Measurements from ENCODE around the gene BUB3.
A peak's percentile ranks its signal among the peaks of the same experiment; 100 is the strongest.

The BUB3 gene, protein sequence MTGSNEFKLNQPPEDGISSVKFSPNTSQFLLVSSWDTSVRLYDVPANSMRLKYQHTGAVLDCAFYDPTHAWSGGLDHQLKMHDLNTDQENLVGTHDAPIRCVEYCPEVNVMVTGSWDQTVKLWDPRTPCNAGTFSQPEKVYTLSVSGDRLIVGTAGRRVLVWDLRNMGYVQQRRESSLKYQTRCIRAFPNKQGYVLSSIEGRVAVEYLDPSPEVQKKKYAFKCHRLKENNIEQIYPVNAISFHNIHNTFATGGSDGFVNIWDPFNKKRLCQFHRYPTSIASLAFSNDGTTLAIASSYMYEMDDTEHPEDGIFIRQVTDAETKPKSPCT

DNA sequence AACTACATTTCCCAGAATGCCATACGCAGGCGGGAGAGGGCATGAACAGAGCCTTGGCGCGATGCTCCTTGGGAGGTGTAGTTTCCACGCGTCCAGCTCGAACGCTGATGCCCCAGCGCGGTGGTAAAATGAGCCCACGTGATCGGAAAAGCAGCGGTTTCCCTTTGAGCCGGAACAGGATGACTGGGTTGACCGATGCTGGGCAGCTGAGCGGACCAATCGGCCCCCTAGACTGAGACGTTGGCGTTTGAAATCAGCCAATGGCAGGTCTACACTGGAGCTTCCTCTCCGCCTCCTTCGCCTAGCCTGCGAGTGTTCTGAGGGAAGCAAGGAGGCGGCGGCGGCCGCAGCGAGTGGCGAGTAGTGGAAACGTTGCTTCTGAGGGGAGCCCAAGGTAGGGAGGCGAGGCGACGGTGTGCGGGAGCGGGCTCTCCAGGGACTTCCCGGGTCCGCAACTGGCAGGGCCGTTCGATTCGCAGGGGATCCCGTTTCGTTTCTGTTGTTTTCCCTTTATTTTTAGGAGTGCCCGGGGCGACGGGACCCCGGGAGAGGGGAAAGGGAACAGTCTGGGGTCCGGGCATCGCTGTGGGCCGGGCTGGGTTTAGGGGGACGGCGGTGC lies at the start of gene BUB3:
Gene BUB3 (plus strand): TSS at position 311 of the 619 bp plus-strand sequence. CDS start 516 bp downstream, outside the sequence.
- peak; percentile 99 for DNase-seq

DNA sequence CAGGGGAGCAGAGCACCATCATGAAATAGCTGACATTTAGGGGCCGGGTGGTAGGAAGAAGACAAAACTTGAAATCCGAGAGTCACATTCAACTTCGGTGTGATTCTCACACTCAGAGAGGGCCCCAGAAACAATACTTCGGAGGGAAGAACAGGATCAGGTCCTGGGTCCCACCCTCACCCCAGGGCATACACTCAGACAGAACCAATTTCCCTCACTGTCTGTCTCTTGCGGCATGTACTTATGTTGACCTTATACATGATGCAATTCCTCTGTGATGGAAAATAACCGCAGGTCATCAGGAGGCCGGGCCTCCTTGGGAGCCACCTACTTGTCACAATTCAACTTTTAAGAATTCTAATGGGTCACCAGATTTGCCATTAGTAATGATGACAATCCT lies 44.7 kb upstream of the BUB3 start:
- no peak for DNase-seq

DNA sequence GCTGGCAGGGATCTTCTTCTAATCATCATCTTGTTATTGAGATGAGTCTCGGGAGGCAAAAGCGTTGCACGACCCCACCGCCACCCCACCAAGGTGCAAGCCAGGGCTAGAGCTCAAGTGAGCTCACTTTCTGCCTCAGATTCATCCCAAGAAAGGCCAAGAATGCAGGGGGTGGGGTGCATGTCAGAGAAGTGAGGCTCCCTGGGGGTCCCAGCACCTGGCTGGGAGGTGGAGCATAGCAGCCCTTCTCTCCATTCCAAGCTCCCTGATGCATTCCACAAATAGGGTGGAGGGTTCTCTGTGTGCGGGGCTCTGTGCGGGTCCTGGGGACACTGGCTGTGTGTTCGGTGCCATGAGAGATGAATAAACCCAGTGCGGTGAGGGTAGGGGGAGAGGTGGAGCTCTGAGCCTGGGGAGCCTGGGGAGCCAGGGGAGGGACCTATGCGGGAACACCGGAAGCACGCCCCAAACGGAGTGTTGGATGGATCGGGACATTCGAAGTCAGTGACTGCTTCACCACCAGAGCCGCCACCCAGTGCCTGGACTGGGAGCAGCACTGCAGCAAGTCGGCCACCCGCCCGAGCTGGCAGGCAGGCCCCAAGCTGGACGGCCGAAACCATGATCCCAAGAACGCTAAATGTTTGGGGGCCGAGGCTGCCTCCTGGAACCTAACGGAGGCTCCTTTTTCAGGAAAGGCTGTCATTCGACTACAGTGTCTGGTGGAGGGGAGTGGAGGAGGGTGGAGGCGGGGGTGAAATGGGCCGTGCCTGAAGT lies 36.4 kb upstream of the BUB3 start:
- DNase-seq: no peak

DNA sequence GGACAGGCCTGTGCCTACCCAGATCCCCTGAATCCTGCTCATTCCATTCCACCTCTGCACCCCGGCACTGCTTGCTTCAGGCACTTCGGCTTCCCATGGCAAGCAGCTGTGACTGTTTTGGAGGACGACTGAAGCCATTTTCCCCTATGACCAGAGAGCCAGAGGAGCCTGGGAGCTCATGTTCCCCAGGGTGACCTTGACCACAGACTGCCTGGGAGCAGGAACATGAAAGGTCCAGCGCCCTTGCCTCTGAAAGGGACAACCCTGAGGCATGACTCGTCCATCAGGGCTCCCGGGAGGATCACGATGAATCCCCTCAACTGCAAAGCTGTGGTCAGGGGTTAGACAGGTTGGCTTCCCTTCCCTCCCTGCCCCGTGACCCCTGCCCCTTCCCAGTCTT lies 35.1 kb upstream of the BUB3 start:
- DNase-seq: no peak

DNA sequence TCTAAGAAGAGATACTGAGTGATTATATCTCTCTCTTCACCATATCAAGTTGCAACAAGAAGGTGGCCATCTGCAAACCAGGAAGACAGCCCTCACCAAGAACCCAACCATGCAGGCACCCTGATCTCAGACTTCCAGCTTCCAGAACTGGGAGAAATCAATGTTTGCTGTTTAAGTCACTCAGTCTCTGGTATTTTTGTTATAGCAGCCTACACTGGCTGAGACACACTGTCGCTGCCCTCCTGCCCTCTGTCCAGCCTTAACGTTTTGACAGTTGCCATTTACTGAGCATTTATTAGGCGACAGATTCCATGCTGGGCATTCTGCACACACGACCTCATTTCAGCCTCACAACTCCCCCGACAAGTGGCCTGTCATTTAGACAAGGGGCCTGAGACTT lies 28.0 kb upstream of the BUB3 start:
- no peak for DNase-seq

DNA sequence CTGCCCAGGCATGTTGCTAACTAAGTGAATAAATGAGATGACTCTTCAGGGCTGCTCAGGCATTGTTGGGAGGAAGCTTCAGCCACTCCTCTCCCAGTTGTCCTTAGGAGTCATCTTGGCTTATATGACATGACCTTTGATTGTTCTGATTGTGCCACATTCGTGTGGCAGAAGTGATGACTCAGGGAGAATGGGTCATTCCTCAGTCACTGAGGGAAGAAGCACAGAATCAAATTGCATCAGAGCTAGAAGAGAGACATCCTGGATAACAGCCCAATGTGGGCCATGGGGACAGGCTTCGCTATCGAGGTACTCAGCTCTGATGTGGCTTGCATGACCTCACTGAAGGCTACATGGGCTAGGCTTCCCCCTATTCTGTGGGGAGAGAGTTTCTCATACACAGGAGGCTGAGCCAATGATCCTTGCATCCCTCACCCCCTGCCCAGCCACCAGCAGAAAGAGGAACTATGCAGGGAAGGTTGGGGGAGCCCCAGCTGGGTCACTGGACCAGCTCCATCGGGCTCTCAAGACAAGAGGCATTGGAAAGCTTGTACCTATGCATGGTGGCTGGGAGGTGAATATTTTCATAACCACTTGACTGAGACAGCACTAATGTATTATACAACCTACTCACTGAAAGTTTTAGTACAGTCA lies 24.5 kb upstream of the BUB3 start:
- no peak for DNase-seq

DNA sequence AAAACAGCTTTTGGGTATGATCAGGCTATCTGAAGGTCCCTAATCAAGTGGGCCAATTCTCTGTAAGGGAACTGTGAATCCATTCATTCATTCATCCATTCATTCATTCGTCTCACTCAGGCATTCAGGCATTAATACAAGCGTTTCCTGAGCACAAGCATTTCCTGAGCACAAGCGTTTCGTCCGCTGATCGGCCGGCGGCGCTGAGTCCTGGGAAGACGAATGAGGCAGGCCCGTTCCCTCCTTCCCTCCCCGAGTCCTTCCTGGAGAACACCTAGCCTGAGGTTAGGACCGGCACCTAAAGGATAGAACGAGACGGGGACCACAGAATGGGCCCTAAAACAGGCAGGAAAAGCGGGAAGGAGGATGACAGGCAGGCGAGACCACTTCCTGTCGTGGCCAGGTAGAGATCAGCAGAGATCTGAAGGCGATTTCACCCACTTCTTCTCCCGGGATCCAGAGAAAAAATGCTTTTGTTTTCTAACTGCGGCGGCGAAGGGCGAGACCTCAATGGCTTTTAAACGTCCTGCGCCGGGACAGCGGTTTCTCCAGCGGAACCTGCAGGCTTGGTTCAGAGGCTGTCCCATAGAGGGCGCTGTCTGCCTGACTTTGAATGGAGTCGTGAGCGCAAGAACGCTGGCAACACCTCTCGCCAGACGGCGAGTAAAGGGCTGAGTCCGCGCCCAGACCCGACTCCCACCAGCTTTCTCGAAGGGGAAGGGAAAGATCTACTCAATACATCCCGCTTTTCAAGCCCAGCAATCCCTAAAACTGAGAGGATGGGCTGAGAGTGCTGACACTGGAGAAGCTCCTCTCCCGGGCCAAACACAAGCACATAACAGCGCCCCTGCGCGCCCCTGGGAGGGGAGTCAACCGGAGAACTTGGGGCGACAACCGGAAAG lies 21.4 kb upstream of the BUB3 start:
- peak; percentile 94 for DNase-seq

DNA sequence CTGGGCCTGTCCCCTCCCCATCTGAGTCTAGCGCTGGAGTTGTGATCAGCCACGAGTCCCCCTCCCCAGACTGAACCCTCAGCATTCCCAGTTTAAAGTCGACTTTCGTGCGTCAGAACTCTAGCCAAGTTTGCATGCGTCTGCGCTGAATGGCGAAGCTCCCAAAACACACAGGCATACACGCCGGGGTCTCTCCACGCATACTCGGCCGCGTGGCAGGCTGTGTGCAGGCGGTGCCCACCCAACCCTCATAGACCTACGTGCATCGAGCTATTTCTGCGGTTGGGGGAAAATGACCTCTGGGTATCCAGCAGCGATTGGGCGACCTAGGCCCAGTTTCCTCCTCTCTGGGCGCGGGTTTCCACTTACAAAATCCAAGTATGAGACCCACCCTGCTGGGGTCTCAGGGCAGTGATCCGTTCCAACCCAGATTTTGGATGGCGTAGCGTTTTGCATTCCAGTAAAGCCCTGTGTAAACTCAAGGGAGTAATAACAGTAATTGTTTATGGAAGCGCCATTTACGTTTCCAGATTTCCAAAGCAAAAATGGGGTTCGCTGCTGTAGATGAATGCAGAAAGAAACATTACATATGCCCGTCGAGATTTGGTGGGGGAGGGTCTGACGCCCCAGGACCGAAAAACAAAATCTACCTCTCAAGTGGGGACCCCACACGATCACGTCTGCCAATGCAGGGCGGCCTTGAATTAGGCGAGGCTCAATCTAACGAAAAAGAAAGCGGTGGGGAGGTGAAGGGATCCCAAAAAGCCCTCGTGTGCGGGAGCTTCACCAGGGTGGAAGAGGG lies 20.5 kb upstream of the BUB3 start:
- no peak for DNase-seq

DNA sequence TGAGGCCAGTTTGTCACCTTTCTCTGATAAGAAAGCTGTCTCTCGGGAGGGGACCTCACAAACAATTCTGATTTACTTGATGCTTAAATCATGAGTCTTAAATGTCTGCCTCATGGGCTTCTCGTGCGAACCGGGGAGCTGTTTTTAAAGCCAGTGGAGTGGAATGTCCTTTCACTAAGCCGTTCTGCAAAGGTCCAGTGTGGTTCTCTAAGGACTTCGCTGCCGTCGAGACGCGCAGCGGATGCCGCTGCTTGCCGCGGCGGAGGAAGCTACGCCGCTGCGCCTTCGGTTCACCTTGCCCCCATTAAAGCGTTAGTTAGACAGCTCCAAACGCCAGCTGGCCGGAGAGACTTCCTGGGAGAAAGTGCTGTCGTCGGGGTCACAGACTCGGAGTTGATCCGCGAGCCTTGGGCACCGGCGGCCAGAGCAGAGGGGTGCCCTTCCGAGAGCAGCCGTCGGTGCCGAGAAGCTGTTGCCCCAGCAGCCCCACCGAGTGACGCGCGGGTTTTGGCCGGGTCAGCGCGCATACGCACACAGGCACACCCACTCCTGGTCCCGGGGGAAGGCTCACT lies 19.8 kb upstream of the BUB3 start:
- no peak for DNase-seq

DNA sequence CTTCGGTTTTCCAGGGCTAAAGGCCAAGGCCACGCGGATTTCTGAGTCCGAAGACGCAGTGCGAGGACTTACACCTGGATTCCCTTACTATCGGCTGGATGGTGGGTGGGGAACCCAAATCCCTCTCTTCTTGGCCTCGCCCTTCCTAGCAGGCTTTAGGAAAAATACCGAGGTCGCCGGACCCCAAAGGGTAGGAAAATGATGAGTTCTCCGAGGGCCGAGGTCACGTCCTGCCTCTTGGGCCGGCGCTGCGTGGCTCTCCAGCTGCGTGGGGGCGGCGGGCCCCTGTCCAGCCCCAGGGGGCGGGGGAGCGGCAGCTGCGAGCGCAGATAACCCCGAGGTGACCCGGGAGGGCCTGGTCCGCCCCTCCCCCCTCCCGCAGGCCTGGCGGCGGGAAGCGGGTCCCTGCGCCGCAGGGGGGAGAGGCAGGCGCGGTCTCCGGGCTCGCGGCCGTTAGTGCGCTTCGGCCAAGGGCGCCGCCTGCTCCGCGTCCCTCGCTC lies 19.2 kb upstream of the BUB3 start:
- no peak for DNase-seq

DNA sequence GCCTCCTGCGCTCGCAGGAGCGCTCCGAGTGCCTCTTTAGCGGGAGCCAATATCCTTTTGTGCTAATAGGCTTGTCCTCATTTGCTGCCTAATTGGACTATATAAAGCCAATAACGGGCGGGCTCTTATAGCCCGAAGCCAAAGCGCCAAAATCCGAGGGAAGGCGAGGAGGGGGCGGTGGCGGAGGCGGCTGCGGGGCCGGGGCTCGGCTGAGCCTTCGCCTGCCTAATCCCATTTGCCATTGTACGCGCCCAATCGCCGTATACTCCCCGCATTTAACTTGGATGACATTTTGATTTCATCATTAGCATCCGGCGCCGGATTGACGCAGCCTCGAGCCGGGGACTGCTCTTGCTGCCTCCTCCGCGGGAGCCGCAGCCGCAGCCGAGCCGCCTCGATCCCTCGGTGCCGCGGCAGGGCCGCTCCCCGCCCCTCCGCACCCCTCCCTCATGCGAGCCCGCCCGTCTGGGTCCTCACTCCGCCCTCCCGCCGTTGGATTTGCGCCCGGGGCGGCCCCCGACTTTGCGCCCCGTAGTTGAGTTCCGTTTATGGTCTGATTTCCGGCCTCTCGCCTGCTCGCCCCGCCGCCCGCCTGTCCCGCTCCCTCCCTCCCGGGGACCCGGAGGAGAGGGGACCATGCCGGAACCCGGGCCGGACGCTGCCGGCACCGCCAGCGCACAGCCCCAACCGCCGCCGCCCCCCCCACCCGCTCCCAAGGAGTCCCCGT lies 18.6 kb upstream of the BUB3 start, which contains the start of gene HMX3:
Gene HMX3 (plus strand): TSS at position 556 of the 727 bp plus-strand sequence. CDS start 81 bp downstream, at position 637.
- DNase-seq: no peak

DNA sequence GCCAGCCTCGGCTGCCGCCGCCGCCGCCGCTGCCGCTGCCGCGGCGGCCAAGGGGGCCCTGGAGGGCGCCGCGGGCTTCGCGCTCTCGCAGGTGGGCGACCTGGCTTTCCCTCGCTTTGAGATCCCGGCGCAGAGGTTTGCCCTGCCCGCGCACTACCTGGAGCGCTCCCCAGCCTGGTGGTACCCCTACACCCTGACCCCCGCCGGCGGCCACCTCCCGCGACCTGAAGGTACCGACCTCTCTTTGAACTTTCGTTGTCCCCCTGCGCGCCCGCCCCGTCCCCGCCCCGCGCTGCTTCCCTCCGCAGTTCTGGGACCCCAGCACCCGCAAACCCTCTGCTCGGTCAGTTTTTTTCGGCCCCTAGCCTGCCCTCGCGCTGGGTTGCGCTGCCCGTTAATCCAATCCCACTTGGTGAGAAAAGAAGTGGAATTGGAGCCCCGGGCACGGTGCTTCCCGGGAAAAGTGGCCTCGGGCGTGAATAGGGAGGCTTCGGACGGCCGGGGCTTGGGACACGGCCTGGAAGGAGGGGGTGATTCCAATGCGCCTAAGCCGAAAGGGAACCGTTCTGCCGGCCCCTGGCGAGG lies 17.9 kb upstream of the BUB3 start:
- no peak for DNase-seq

DNA sequence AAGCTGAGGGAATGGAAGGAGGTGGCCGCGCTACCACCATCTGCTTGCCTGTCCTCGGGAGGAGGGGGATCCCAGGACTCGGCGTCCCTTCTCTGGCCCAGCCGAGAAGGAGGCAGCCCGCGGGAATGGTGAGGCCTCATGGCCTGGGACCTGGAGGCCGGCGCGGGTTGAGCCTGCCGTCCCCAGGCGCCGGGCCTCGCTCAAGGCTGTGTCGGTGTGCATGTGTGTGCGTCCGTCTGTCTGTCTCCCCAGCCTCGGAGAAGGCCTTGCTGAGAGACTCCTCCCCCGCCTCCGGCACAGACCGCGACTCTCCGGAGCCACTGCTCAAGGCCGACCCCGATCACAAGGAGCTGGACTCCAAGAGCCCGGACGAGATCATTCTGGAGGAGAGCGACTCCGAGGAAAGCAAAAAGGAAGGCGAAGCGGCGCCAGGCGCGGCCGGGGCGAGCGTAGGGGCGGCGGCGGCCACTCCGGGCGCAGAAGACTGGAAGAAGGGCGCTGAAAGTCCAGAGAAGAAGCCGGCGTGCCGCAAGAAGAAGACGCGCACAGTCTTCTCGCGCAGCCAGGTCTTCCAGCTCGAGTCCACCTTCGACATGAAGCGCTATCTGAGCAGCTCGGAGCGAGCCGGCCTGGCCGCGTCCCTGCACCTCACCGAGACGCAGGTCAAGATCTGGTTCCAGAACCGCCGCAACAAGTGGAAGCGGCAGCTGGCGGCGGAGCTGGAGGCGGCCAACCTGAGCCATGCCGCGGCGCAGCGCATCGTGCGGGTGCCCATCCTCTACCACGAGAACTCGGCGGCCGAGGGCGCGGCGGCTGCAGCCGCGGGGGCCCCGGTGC lies 17.2 kb upstream of the BUB3 start:
- DNase-seq: no peak

DNA sequence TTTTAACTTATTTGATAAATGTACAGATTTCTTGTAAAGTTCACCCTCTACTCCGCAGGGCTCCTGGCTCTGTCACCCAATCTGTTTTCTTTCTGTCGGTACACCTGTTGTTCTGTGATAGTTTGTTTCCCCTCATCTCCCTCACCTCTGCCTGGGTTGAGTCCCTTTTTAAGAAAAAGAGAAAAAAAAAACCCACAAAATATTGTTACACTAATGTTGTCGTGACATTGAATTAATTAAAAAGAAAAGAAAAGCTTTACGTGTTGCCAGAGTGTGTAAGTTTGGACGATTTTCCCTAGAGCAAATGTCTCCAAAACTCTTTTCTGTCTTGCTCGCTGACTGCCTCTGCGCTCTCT lies 15.1 kb upstream of the BUB3 start:
- DNase-seq: no peak

DNA sequence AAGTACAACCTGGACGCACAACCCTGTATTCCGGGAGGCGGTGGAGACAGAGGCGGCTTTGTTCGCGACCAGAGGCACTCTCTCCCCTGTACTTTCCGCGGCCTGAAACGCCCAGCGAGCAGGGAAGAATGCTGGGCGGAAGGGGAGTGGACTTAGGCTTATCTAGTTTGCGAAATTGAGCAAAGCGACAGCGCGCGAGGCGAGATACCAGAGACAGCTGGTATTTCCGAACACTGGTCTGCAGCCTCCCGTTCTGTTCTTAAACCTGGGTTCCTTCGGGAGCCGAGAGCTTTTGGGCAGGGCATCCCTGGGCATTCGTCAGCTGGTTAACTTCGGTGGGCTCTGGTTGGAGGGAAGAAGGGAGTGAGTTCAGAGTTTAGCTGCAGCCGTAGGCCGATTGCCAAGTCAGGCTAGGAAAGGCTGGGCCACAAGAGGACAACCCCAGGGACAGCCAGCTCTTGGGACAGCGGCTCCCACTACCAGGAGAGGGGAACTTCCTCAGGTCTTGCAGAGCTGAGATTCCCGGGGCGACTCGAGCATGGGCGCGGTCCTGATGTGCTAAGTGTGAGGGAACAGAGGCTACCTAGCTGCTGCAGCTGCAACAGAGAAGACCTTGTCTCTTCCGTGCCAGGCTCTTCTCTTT lies 14.6 kb upstream of the BUB3 start:
- DNase-seq: peak; percentile 66

DNA sequence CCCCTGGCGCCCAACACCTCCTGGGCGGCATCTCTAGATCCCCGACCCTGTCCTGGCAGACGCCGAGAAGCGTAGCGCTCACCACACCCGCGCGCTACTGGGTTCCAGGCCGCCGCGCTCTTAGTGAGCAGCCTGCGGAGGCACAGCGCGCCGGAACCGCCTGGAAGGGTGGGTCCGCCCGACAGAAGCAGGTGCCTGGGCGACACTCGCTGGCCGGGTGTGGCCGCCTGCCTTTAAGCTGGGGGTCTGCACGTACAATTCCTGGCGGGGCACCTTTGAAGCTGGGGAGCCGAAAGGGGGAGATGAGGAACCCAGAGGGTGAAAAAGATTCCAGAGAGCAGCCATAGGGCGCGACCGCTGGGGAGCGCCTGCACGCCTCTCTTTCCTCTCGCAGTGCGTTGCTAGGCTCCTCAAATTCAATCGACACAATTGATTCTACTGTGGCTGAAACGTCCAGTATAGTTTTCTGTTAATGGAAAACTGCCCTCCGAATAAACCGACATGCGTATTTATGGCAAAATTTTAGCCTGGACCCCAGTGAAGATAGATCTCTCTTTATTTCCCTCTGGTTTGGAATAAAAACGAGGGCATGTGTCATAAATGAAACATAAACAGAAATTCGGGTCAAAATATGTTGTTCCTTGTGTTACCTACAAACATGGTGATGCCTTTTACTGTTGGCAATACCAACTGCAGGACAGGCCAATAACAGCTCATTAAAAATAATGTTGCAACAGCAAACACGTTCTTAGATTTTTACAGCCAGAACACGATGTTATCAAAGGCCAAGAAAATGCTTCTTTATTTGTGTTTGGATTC lies 13.8 kb upstream of the BUB3 start:
- DNase-seq: no peak

DNA sequence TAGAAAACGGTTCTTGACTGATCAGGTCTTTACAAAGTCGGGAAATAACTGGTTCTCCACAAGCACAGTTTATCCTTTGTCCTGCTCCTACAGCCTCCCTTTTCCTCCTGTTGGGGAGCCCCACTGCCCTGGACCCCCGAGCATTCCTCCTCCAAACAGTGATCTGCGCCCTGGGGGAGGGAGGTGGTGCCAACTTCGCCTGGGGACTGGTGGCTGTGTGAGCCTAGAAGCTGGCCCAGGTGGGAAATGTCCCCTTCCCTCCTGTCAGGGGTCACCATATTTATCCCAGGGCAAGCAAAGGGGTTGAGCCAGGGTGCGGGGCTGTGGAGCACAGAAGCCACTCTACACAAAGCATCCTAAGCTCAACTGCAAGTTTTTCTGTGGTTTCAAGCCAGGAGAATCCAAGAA lies 13.2 kb upstream of the BUB3 start:
- DNase-seq: no peak

Measured in hematopoietic multipotent progenitor cell treated with erythropoietin and hydrocortisone succinate and interleukin-3 and kit ligand, for 6 days (in vitro differentiated cells).